Tibial nerve (tissue), 4 donors: ENCODE data around the gene ARHGAP21. TPM values are rescaled to one million over a fixed set of nuclear protein-coding genes. Genes with fewer than 3 reads are reported as not detected.

Experiments
- DNase-seq, 2 donors: peaks; one replicate each; pipeline ENCODE4 v3.0.0-alpha.2; 2019; ENCODE audit warnings: low spot score in 2 of 2
- H3K27ac ChIP-seq, 4 donors: fragments of 200-600 bp; sonication (generic) in 3 of 4; one replicate each; pipeline ENCODE4 v1.5.1; 2017 to 2019; ENCODE audit warnings: mild to moderate bottlenecking in 1 of 4
- H3K27me3 ChIP-seq, 2 donors: fragments of 200-600 bp; sonication (generic) in 1 of 2; one replicate each; pipeline versions ENCODE4 v1.5.1 to v1.6.0; 2017 to 2019
- H3K36me3 ChIP-seq, 3 donors: fragments of 200-600 bp; sonication (generic); one replicate each; pipeline ENCODE4 v1.5.1; 2018 to 2019
- H3K4me1 ChIP-seq, 4 donors: fragments of 200-600 bp; sonication (generic) in 3 of 4; one replicate each; pipeline ENCODE4 v1.5.1; 2017 to 2019
- H3K4me3 ChIP-seq, 4 donors: fragments of 200-600 bp; sonication (generic) in 3 of 4; one replicate each; pipeline ENCODE4 v1.5.1; 2017 to 2019; ENCODE audit warnings: mild to moderate bottlenecking in 1 of 4, moderate library complexity in 1 of 4
- H3K9me3 ChIP-seq, 4 donors: fragments of 200-600 bp; sonication (generic) in 3 of 4; one replicate each; pipeline ENCODE4 v1.5.1; 2017 to 2019
- CTCF ChIP-seq, 5 experiments: fragments of 200-600 bp in 3 of 5; fragments of 450-650 bp in 2 of 5; sonication (generic) in 3 of 5; IDR thresholded peaks; one replicate each; pipeline ENCODE4 v1.5.1; 2016 to 2019; ENCODE audit warnings: antibody characterized with exemption in 5 of 5, mild to moderate bottlenecking in 3 of 5, moderate library complexity in 2 of 5
- EP300 ChIP-seq, 2 donors: sonication (generic); formaldehyde crosslinking; IDR thresholded peaks; one replicate each; pipeline ENCODE4 v1.6.1; 2017; ENCODE audit warnings: antibody characterized with exemption in 2 of 2, mild to moderate bottlenecking in 1 of 2
- POLR2A ChIP-seq, 2 donors: fragments of 450-650 bp; IDR thresholded peaks; one replicate each; pipeline ENCODE4 v1.6.1; 2017; ENCODE audit warnings: antibody characterized with exemption in 2 of 2, mild to moderate bottlenecking in 2 of 2, moderate library complexity in 2 of 2
- WGBS, 2 donors: methylation state at CpG; one replicate each; pipeline ENCODE4 v1.1.5; 2018; 5-methylcytosine and 5-hydroxymethylcytosine counted together
- total RNA-seq, 4 donors: library from RNA; depleted of rRNA; stranded (reverse); fragments of >200 nt; gene quantifications; one replicate each; pipeline ENCODE4 v1.1.0, GENCODE V29; 2016

The ARHGAP21 gene
- total RNA-seq, 4 donors from 2014 or later: 56.7 to 116 (median 80.2) TPM

GRCh38 chr10:24652381-24652957, 71.2 kb downstream of the ARHGAP21 start:
- Histone ChIP-seq H3K36me3 (no peaks in the 10 kb centered on the region), H3K27ac (no peak overlapping the region), H3K27me3 (no peaks in the 10 kb centered on the region), H3K4me1 (no peaks in the 10 kb centered on the region), H3K9me3 (peaks cover 0 to 3% (median 0%) of the 10 kb centered on the region in 4 donors), H3K4me3 (no peak overlapping the region)
- 94 to 96% methylated on average over 4 of the region's 4 CpGs for WGBS, 2 donors
- DNase-seq: no peak
- TF ChIP-seq CTCF (IDR thresholded peaks at IDR 0.05): no peak
- TF ChIP-seq EP300 (IDR thresholded peaks at IDR 0.05): no peak
- TF ChIP-seq POLR2A (IDR thresholded peaks at IDR 0.05): no peak

- 40 to 51% methylated on average over 2 of the region's 2 CpGs for WGBS, 2 donors
- H3K4me1 ChIP-seq: no peaks in the 10 kb centered on the region
- peaks cover 0 to 3% (median 0%) of the 10 kb centered on the region in 4 donors for H3K9me3 ChIP-seq
- no peak overlapping the region for H3K27ac ChIP-seq
- no peak for TF ChIP-seq EP300 (IDR thresholded peaks at IDR 0.05)
- TF ChIP-seq POLR2A (IDR thresholded peaks at IDR 0.05): no peak
- TF ChIP-seq CTCF (IDR thresholded peaks at IDR 0.05): no peak
- no peak overlapping the region for H3K4me3 ChIP-seq
- no peaks in the 10 kb centered on the region for H3K27me3 ChIP-seq
- H3K36me3 ChIP-seq: no peaks in the 10 kb centered on the region
- DNase-seq: no peak
Observed at GRCh38 chr10:24651923-24652322, 71.8 kb downstream of the ARHGAP21 start.

GRCh38 chr10:24650669-24651391, 72.9 kb downstream of the ARHGAP21 start:
- H3K27ac ChIP-seq: no peak overlapping the region
- WGBS, 2 donors: 84 to 90% methylated on average over 4 of the region's 4 CpGs
- H3K4me3 ChIP-seq: no peak overlapping the region
- no peak for DNase-seq
- H3K9me3 ChIP-seq: peaks cover 0 to 3% (median 0%) of the 10 kb centered on the region in 4 donors
- no peaks in the 10 kb centered on the region for H3K36me3 ChIP-seq
- H3K4me1 ChIP-seq: peaks cover 0 to 5% (median 0%) of the 10 kb centered on the region in 4 donors
- TF ChIP-seq POLR2A (IDR thresholded peaks at IDR 0.05): no peak
- no peak for TF ChIP-seq CTCF (IDR thresholded peaks at IDR 0.05)
- no peak for TF ChIP-seq EP300 (IDR thresholded peaks at IDR 0.05)
- no peaks in the 10 kb centered on the region for H3K27me3 ChIP-seq

GRCh38 chr10:24645784-24646183, 77.9 kb downstream of the ARHGAP21 start:
- Histone ChIP-seq H3K9me3 (no peaks in the 10 kb centered on the region), H3K36me3 (no peaks in the 10 kb centered on the region), H3K27ac (no peak overlapping the region), H3K4me1 (peaks cover 0 to 27% (median 0%) of the 10 kb centered on the region in 4 donors), H3K27me3 (no peaks in the 10 kb centered on the region), H3K4me3 (no peak overlapping the region)
- DNase-seq: no peak
- TF ChIP-seq CTCF (IDR thresholded peaks at IDR 0.05): no peak
- no peak for TF ChIP-seq POLR2A (IDR thresholded peaks at IDR 0.05)
- TF ChIP-seq EP300 (IDR thresholded peaks at IDR 0.05): no peak

GRCh38 chr10:24645022-24645421, 78.7 kb downstream of the ARHGAP21 start:
- peaks cover 0 to 31% (median 0%) of the 10 kb centered on the region in 4 donors for H3K4me1 ChIP-seq
- no peak for TF ChIP-seq POLR2A (IDR thresholded peaks at IDR 0.05)
- no peak for TF ChIP-seq CTCF (IDR thresholded peaks at IDR 0.05)
- TF ChIP-seq EP300 (IDR thresholded peaks at IDR 0.05): no peak
- no peak for DNase-seq

More at GRCh38 chr10:24645022-24645421, 78.7 kb downstream of the ARHGAP21 start:
- Histone ChIP-seq H3K36me3 (no peaks in the 10 kb centered on the region), H3K27me3 (no peaks in the 10 kb centered on the region), H3K9me3 (no peaks in the 10 kb centered on the region), H3K4me3 (no peak overlapping the region), H3K27ac (no peak overlapping the region)
